ENCODE data around the gene NTSR1.
A peak's percentile ranks its signal among the peaks of the same experiment; 100 is the strongest.
"Not testable (repeated sequence)": the region's sequence is repeated elsewhere in the genome, so short reads cannot be mapped to it uniquely, and the experiment has no call there.

NTSR1 gene

GRCh38 chr20:62674370-62674769 lies 34.3 kb upstream of the NTSR1 start:
- DNase-seq (ENCODE audit: low spot score): no peak

DNA sequence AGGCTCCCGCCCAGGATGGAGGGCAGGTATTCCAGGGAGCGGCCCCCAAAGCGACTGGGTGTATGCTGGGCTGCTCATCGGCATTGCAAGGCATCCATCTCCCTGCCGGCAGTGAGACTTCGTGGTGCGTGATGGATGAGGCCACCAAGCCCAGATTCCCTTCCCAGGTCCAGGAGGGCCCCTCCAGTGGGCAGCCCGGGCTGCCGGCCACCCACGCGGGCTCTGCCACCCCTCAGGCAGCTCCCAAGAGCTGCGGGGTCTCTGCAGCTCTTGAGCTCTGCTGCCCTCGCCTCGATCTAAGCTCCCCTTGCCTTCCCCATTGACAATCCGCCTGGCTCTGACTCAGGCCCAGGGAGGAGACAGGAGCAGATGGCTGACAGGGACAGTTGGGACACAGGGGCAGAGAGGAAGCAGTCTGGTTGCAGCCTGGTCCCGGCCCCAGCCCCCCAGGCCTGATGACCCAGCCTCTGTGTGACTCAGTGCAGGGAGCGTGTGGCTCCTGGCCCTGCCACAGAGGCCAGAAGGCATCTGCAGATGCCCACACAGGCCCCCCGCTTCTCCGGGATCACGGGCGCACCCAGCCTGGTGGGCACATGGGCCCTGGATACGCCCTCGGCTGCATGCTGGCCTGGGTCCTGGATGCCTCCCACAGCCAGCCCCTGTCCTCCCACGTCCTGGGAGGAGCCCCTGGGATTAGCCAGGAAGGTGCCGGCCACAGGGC lies 33.3 kb upstream of the NTSR1 start:
- no peak for DNase-seq (ENCODE audit: low spot score)

DNA sequence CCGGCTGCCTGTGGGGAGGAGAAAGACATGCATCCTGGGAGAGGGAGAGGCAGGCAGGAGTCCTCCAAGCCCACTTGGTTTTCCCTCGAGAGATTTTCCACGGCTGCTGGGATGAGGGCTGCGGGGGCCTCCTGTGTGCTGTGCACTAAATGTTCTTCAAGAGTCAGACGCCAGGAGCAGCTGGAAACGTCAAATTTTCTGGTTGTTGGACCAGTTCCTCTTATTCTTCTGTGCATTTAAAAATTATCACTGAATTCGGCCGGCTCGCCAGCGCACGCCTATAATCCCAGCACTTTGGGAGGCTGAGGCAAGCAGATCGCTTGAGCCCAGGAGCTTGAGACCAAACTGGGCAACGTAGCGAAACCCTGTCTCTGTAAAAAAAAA lies 32.8 kb upstream of the NTSR1 start:
- DNase-seq (ENCODE audit: low spot score): no peak

DNA sequence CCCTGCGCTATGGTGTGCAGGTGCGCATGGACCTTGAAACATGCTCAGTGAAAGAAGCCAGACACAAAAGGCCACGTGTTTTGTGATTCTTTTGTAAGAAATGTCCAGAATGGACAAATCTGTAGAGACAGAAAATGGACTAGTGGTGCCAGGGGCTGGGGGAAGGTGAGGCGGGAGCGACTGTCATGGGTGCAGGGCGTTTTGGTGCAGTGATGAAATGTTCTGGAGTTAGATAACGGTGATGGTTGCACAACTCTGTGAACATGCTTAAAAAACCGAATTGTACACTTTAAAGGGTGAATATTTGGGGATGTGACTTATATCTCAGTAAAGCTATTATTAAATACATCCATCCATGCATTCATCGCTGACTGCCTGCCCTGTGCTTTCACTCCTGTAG lies 31.7 kb upstream of the NTSR1 start:
- DNase-seq (ENCODE audit: low spot score): no peak

DNA sequence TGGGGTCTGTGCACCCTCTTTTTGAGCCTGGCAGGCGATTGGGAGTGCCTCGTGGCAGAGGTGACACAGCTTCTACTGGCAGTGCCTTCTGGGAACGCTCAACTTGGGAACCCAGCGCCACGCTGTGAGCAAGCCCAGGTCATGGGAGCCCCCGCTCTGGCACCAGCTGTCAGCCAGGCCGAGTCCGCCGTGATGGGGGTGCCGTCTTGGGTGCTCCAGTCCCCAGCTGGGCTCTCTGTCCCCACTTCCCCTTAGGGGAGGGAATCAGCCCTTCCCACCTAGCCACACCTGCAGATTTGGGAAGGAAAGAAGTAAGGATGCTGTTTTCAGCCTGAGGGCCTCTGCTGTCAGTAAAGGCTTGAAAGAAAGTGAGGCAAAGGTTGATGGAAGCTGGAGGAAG lies 31.0 kb upstream of the NTSR1 start:
- no peak for DNase-seq (ENCODE audit: low spot score)

- DNase-seq (ENCODE audit: low spot score): no peak
These were observed 30.1 kb upstream of the NTSR1 start for GRCh38 chr20:62678553-62678952.

GRCh38 chr20:62679978-62680589 lies 28.6 kb upstream of the NTSR1 start:
- DNase-seq (ENCODE audit: low spot score): no peak

DNA sequence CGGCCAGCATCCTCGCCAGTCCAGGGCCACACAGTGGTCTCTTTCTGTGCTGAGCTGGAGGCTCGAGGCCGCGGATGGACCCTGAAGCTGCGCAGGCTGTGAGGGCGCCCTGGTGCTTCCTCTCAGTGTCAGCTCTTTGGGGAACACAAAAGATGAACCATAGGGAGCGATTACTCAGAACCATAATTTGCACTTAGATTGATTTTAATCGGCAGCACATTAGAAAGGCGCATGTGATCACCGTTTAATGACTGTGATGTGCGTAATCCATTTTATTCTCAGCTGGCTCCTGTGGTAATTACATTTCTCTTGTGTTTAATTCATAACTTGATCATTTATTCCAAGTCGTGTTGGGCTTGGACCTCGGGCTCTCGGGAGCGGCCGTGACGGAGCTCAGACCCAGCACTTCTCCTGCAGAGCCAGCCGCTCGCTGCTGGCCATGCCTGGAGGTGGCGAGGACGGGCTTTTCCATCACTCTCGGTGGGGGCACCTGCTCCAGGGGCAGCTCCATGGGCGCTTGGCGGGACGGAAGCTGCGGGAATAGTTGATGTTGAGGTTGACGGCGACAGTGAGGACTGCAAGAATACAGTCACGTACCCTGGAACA lies 25.6 kb upstream of the NTSR1 start:
- DNase-seq (ENCODE audit: low spot score): no peak

- DNase-seq (ENCODE audit: low spot score): not testable (repeated sequence)
These were observed 24.8 kb upstream of the NTSR1 start for GRCh38 chr20:62683660-62684322.

- no peak for DNase-seq (ENCODE audit: low spot score)
These were observed 23.7 kb upstream of the NTSR1 start for GRCh38 chr20:62684981-62685380.

- DNase-seq (ENCODE audit: low spot score): peak; percentile 73
These were observed 22.7 kb upstream of the NTSR1 start for GRCh38 chr20:62685781-62686555.

- no peak for DNase-seq (ENCODE audit: low spot score)
These were observed 21.5 kb upstream of the NTSR1 start for GRCh38 chr20:62686869-62687830.

DNA sequence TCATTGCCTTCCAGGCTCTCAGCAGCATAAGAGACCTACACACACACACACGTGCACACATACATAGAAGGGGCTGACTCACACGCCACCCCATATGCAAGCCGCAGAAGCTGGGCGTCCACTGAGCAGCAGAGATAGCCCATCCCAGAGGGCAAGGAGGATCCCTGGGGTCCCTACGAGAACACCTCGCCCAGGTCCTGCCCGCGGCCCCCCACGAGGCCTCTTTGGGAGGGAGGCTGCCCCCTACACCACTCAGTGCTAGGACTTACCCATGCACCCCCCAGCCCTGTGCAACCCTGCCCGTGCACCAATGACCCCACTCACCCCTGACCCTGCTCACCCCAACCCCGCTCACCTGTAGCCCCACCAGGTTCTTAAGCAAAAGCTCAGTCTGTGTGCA lies 20.6 kb upstream of the NTSR1 start:
- no peak for DNase-seq (ENCODE audit: low spot score)

GRCh38 chr20:62688855-62689460 lies 19.7 kb upstream of the NTSR1 start:
- DNase-seq (ENCODE audit: low spot score): no peak

GRCh38 chr20:62689861-62690260 lies 18.8 kb upstream of the NTSR1 start:
- no peak for DNase-seq (ENCODE audit: low spot score)

DNA sequence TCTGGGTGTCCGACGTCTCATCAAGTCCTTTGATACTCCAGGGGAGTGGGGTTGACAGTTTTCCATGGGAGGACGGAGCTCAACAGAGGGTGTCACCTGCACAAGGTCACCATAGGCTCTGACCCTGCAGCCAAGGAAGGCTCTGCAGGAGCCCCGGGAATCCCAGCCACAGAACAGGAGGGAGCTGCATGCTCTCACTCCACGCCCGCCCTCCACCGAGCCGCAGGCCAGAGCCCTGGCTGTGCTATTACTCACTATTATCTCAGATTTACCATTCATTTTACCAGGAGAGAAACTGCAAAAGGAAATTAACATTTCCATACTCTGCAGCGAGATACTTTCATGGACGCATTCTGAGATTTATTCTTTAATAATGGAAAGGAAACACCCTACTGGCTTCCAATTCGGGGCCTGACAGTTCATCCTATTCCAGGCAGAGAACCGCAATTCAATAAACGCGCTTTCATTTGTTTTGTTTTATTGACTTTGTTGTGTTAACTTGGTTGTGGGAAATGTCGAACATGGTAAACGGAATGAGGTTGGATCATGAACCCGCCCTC lies 18.3 kb upstream of the NTSR1 start:
- no peak for DNase-seq (ENCODE audit: low spot score)

- DNase-seq (ENCODE audit: low spot score): no peak
These were observed 17.1 kb upstream of the NTSR1 start for GRCh38 chr20:62691487-62691886.

GRCh38 chr20:62692176-62692575 lies 16.5 kb upstream of the NTSR1 start:
- peak; percentile 55 for DNase-seq (ENCODE audit: low spot score)

GRCh38 chr20:62692801-62693523 lies 15.7 kb upstream of the NTSR1 start:
- no peak for DNase-seq (ENCODE audit: low spot score)

DNA sequence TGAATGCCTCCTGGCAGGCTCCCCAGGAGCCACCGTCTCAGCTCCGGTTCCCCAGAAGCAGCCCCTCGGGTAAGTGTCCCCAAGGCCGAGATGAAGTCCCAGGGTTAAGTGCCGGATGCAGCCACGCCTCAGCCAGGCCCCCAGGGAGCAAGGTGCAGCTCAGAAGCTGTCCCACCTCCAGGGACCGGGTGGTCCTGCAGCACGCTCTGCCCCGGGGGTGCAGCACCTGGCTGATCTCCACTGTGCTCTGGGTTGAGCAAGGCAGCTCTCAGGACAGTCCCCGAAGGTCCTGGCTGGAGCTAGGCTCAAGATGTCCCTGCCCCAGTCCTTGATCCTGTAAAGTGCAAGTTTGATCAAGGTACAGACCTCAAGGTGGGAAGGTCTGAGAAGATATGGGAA lies 15.1 kb upstream of the NTSR1 start:
- DNase-seq (ENCODE audit: low spot score): no peak
